Measurements from ENCODE around the gene NDC1.

The NDC1 gene

GRCh38 chr1:53740621-53741105, 97.4 kb downstream of the NDC1 start:
- Histone ChIP-seq H3K9me3 (ENCODE audit: low read length) (peaks cover 5% of the 10 kb centered on the region), H2AFZ (ENCODE audit: low read depth, low read length) (no peak overlapping the region), H3K36me3 (ENCODE audit: insufficient read depth, low read length) (no peaks in the 10 kb centered on the region), H3K27me3 (ENCODE audit: insufficient read depth, low read length) (peaks cover 51% of the 10 kb centered on the region), H3K4me1 (ENCODE audit: insufficient read depth, low read length) (peaks cover 4% of the 10 kb centered on the region), H3K4me3 (ENCODE audit: low read length) (no peak overlapping the region)

GRCh38 chr1:53739109-53739681, 98.9 kb downstream of the NDC1 start, which contains the start of gene GLIS1:
Gene GLIS1 (minus strand): TSS chr1:53739164. CDS start chr1:53738064, 1,100 bp downstream.
- Histone ChIP-seq H3K36me3 (ENCODE audit: insufficient read depth, low read length) (no peaks in the 10 kb centered on the region), H3K27me3 (ENCODE audit: insufficient read depth, low read length) (peaks cover 66% of the 10 kb centered on the region), H3K9me3 (ENCODE audit: low read length) (peaks cover 5% of the 10 kb centered on the region), H3K4me1 (ENCODE audit: insufficient read depth, low read length) (peaks cover 4% of the 10 kb centered on the region), H2AFZ (ENCODE audit: low read depth, low read length) (peak within 1 kb of the TSS; percentile 87), H3K4me3 (ENCODE audit: low read length) (peak within 1 kb of the TSS; percentile 46)

DNA sequence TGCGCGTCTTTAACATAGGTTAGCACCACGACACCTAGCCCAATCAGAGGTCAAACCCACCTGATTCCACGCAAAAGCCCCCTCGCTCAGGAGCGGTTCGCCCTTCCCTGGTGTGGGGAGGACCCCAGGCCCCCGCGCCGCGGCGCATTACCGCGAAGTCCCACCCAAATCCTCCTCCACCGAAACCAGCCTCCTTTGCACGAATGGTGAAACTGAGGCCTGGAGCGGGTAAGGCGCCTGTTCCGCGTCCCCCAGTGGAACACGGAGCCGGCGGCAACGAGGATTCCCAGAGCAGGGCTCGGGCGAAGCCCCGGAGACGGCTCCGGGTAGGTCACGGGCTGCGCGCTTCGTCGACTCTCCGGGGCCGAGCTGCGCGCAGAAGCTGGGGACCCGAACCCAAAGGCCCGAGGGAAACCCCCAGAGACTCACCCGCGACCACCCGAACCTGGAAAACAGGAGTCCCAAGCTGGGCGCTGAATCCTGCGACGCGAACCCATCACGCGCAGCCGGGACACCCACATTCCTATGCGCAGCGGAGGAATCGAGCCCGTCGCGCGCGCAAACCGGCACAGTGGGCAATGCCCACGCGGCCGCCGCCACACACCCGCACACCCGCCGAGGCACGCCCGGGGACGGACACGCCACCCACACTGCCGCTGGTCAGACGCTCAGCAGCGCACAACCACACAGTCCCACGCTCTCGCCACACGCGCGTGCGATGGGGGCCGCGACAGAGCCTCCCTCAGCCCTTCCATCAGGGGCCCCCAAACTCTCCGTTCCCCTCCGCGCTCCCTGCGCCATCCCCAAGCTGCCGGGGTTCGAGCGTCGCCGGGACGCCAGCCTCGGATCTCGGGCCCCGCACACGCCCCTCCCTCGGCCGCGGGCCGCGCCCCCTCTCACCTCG, 99.6 kb downstream of the NDC1 start:
- Histone ChIP-seq H3K36me3 (ENCODE audit: insufficient read depth, low read length) (no peaks in the 10 kb centered on the region), H3K27me3 (ENCODE audit: insufficient read depth, low read length) (peaks cover 73% of the 10 kb centered on the region), H3K4me1 (ENCODE audit: insufficient read depth, low read length) (peaks cover 4% of the 10 kb centered on the region), H3K4me3 (ENCODE audit: low read length) (peak overlapping the region; percentile 46), H3K9me3 (ENCODE audit: low read length) (peaks cover 5% of the 10 kb centered on the region), H2AFZ (ENCODE audit: low read depth, low read length) (peak overlapping the region; percentile 87)

- peaks cover 79% of the 10 kb centered on the region for H3K27me3 ChIP-seq (ENCODE audit: insufficient read depth, low read length)
- H3K4me3 ChIP-seq (ENCODE audit: low read length), result no peak overlapping the region
- H2AFZ ChIP-seq (ENCODE audit: low read depth, low read length), result peak overlapping the region; percentile 87
- H3K9me3 ChIP-seq (ENCODE audit: low read length), result peaks cover 1% of the 10 kb centered on the region
- H3K4me1 ChIP-seq (ENCODE audit: insufficient read depth, low read length), result peaks cover 4% of the 10 kb centered on the region
- no peaks in the 10 kb centered on the region for H3K36me3 ChIP-seq (ENCODE audit: insufficient read depth, low read length)
These were observed 100.4 kb downstream of the NDC1 start for GRCh38 chr1:53737648-53738204.

- no peaks in the 10 kb centered on the region for H3K36me3 ChIP-seq (ENCODE audit: insufficient read depth, low read length)
- peaks cover 4% of the 10 kb centered on the region for H3K4me1 ChIP-seq (ENCODE audit: insufficient read depth, low read length)
- H3K27me3 ChIP-seq (ENCODE audit: insufficient read depth, low read length), result peaks cover 91% of the 10 kb centered on the region
- H2AFZ ChIP-seq (ENCODE audit: low read depth, low read length), result no peak overlapping the region
- no peaks in the 10 kb centered on the region for H3K9me3 ChIP-seq (ENCODE audit: low read length)
- no peak overlapping the region for H3K4me3 ChIP-seq (ENCODE audit: low read length)
These were observed 101.8 kb downstream of the NDC1 start for GRCh38 chr1:53736290-53736689.

GRCh38 chr1:53735681-53736080, 102.4 kb downstream of the NDC1 start:
- Histone ChIP-seq H3K4me1 (ENCODE audit: insufficient read depth, low read length) (peaks cover 4% of the 10 kb centered on the region), H2AFZ (ENCODE audit: low read depth, low read length) (no peak overlapping the region), H3K27me3 (ENCODE audit: insufficient read depth, low read length) (peaks cover 93% of the 10 kb centered on the region), H3K9me3 (ENCODE audit: low read length) (no peaks in the 10 kb centered on the region), H3K36me3 (ENCODE audit: insufficient read depth, low read length) (no peaks in the 10 kb centered on the region), H3K4me3 (ENCODE audit: low read length) (no peak overlapping the region)

DNA sequence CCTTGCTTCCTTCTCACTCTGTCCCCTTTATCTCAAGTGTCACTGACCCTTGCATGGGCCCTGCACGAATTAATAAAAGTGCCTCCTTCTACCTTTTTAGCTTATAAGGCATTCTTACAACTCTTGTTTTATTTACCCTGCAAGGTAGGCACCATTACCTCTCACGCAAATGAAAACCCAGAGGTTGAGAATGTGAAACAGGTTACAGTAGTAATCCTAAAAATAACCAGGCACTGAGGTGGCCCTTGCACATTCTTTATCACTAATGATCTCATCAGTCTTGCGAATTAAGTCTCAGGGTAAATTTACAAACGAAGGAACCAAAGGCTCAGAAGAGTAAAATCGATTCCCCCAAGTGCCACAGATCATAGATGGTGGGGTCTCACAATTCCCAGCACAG, 102.8 kb downstream of the NDC1 start:
- Histone ChIP-seq H2AFZ (ENCODE audit: low read depth, low read length) (no peak overlapping the region), H3K4me1 (ENCODE audit: insufficient read depth, low read length) (peaks cover 4% of the 10 kb centered on the region), H3K27me3 (ENCODE audit: insufficient read depth, low read length) (peaks cover 93% of the 10 kb centered on the region), H3K9me3 (ENCODE audit: low read length) (no peaks in the 10 kb centered on the region), H3K36me3 (ENCODE audit: insufficient read depth, low read length) (no peaks in the 10 kb centered on the region), H3K4me3 (ENCODE audit: low read length) (no peak overlapping the region)

DNA sequence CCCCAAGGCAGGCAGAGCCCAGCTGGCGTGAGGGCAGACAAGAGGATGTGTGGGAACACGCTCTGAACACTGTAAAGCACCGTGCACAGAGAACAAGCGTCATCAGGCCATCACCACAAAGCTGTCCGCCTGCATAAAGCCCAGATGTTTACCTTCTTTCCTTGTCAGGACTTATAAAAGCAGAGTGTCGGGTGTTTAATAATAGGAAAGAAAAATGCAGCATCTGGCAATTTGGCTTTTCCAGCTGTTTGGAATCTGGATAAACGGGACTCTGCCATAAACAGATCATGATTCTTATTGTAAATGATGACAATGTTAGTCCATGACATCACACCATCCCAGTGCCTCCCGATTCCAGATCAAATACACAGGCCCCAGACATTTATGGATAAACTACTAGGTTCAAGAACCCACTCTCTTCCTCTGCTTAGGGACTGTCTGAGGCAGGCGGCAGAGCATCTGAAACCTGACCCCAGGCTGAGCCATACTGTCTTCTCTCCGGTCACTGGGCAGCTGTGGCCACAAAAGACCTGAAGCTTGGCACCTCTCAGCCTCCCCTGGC, 103.4 kb downstream of the NDC1 start:
- peaks cover 4% of the 10 kb centered on the region for H3K4me1 ChIP-seq (ENCODE audit: insufficient read depth, low read length)
- H3K27me3 ChIP-seq (ENCODE audit: insufficient read depth, low read length), result peaks cover 89% of the 10 kb centered on the region
- H2AFZ ChIP-seq (ENCODE audit: low read depth, low read length), result no peak overlapping the region
- H3K4me3 ChIP-seq (ENCODE audit: low read length), result no peak overlapping the region
- H3K9me3 ChIP-seq (ENCODE audit: low read length), result no peaks in the 10 kb centered on the region
- H3K36me3 ChIP-seq (ENCODE audit: insufficient read depth, low read length), result no peaks in the 10 kb centered on the region

GRCh38 chr1:53733975-53734649, 104.0 kb downstream of the NDC1 start:
- Histone ChIP-seq H3K9me3 (ENCODE audit: low read length) (no peaks in the 10 kb centered on the region), H3K4me1 (ENCODE audit: insufficient read depth, low read length) (peaks cover 4% of the 10 kb centered on the region), H3K27me3 (ENCODE audit: insufficient read depth, low read length) (peaks cover 83% of the 10 kb centered on the region), H3K36me3 (ENCODE audit: insufficient read depth, low read length) (no peaks in the 10 kb centered on the region), H2AFZ (ENCODE audit: low read depth, low read length) (no peak overlapping the region), H3K4me3 (ENCODE audit: low read length) (no peak overlapping the region)

- Histone ChIP-seq H3K4me1 (ENCODE audit: insufficient read depth, low read length) (peaks cover under 1% of the 10 kb centered on the region), H2AFZ (ENCODE audit: low read depth, low read length) (no peak overlapping the region), H3K36me3 (ENCODE audit: insufficient read depth, low read length) (no peaks in the 10 kb centered on the region), H3K27me3 (ENCODE audit: insufficient read depth, low read length) (peaks cover 80% of the 10 kb centered on the region), H3K9me3 (ENCODE audit: low read length) (no peaks in the 10 kb centered on the region), H3K4me3 (ENCODE audit: low read length) (no peak overlapping the region)
These were observed 104.6 kb downstream of the NDC1 start for GRCh38 chr1:53733447-53733931.

DNA sequence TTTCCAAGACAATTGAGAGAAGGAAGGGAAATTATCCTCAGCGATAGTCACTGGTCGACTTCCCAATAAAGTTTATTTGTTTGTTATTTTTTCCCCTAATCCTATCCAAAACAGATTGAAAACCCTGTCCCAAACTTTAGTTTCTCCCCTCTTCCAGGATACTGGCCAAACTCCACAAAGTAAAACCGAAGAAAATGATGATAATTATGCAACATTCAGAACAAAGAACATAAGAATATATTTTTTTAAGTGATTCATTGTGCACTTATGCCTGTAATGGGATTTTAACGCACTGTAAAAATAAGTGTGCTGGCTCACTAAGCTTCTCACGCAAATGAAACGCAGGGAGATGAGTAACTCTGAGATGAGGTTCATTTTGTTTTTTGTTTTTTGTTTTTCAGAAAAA, 105.2 kb downstream of the NDC1 start:
- H3K4me3 ChIP-seq (ENCODE audit: low read length), result no peak overlapping the region
- H3K36me3 ChIP-seq (ENCODE audit: insufficient read depth, low read length), result no peaks in the 10 kb centered on the region
- H3K4me1 ChIP-seq (ENCODE audit: insufficient read depth, low read length), result no peaks in the 10 kb centered on the region
- H3K27me3 ChIP-seq (ENCODE audit: insufficient read depth, low read length), result peaks cover 75% of the 10 kb centered on the region
- H2AFZ ChIP-seq (ENCODE audit: low read depth, low read length), result no peak overlapping the region
- H3K9me3 ChIP-seq (ENCODE audit: low read length), result no peaks in the 10 kb centered on the region

DNA sequence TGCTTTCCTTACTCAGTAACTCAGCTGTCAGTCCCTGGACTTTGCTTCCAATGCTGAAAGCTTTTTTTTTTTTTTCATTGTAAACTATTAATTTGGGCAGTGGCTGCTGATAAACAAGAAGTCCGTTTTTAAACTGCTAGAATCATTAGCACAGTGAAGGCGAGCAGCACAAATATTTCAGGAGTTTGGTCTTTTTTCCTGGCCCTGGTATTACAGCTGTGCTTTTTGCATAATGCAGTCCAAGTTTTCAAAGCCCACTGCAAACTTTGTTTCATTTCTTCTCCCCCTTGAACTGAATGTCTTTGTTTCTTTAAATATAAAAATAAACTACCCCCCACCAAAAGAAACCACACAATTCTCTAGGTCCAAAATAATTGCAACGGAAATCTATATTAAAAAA, 105.7 kb downstream of the NDC1 start:
- Histone ChIP-seq H3K9me3 (ENCODE audit: low read length) (no peaks in the 10 kb centered on the region), H2AFZ (ENCODE audit: low read depth, low read length) (no peak overlapping the region), H3K27me3 (ENCODE audit: insufficient read depth, low read length) (peaks cover 74% of the 10 kb centered on the region), H3K36me3 (ENCODE audit: insufficient read depth, low read length) (no peaks in the 10 kb centered on the region), H3K4me3 (ENCODE audit: low read length) (no peak overlapping the region), H3K4me1 (ENCODE audit: insufficient read depth, low read length) (no peaks in the 10 kb centered on the region)

Data from neuron (in vitro differentiated cells).